ENCODE results near the gene NAP1L4. TPM values are rescaled to one million over a fixed set of nuclear protein-coding genes. Genes with fewer than 3 reads are reported as not detected.

Gene NAP1L4
- total RNA-seq, 1 donor from 2014 or later = 263 TPM

DNA sequence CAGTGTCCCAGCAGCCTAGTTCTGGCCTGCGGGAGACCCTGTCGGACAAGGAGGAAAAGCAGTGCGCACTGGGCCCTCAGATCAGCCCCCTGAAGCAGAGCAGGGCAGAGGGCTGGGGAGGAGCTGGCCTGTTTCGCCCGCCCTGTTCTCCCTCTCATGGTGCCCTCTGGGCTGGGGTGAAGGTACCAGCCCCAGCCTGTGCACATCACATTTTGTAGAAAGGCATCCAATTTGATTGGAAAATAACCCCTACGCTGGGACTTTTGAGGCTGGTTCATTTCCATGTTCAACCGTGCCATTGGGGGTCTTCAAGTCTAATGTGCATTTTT, 832 bp upstream of the NAP1L4 start:
- DNase-seq = no peak
- Mint-ChIP-seq H3K27me3 (no peaks in the 10 kb centered on the region), H3K27ac (peak overlapping the region; percentile 99), H3K9me3 (no peaks in the 10 kb centered on the region), H3K4me1 (peaks cover 27% of the 10 kb centered on the region), H3K4me3 (peak overlapping the region; percentile 98), H3K36me3 (ENCODE audit: low read depth) (peaks cover 27% of the 10 kb centered on the region)
- intact Hi-C loops (cut with micrococcal nuclease) = loop anchor here (1.0 to 5.0 kb wide), 4 partner anchors 21 to 101 kb away; partner anchors contain the start of gene CARS1

DNA sequence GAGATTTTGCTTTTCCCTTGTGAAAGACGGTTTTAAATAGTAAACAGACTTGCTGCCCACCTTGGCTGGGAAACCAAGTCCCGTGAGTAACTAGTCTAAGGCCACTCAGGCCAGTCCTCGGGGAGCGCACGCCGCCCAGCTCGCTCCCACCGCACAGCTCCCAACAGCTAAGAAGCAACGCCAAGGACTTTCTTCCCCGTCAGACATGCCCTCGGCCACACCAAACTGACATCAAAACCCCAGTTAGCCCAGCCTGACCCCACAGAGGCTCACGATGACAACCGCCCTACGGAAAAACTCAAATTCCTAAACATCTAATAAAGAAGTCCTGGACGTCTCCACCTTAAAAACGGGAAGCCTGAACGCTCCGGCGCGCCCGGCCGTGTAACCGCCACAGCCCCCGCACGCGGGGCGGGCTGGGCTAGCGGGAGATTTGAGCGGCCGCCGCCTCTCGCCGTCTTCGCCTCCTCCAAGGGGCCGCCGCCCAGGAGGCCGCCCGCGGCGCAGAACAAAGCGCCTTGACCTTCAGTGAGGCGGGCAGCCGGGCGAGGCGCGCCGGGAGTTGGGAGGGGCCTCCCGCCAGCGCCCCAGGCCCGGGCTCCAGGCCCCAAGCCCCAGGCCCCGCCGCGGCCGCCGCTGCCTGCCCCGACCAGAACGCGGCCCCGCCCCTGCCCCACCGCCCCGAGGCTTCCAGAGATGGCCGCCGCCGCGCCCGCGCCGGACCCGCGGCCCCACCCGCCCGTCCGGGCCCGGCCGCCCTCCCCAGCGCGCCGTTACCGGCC, 486 bp downstream of the NAP1L4 start:
- intact Hi-C loops (cut with micrococcal nuclease) = loop anchor here (1.0 to 5.0 kb wide), 4 partner anchors 23 to 99 kb away; partner anchors contain the start of gene CARS1
- peaks cover 33% of the 10 kb centered on the region for H3K4me1 Mint-ChIP-seq

DNA sequence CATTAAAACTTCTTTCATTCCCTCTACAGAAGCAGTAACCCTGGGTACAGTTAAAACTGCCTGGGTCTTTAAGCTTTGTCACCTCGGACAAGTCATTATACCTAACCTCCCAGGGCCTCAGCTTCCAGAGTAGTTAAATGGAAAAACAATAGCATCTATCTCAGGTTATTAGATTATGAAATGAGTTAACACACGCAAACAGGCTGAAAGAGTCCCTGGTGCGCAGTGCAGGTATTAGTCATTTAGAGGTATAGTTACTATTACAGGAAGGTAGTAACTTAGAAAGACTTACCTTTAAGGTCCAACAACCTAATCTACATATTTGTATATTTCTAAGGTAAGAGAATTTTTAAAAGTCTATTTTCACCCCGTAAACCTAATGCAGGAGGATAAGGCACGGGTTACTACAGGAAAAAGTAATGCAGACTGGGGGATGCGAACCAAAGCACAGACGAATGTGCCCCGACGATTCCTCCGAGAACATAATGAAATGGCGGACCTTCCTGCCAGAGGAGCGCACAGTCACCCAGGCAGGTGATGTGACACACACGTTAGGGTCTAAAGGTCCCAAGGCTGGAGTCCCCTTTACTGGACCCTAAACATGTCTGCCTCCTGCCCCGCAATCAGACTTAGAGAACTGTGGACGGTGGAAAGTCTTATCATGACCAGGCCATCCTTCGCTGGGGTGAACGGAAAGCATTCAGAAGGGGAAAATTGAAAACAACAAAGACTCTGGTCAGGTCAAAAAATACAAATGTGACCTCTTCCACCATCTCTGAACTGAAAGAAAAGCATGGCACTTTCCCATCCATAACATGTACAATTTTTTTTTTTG, 1.3 kb downstream of the NAP1L4 start:
- DNase-seq = peak; percentile 81
- peaks cover 33% of the 10 kb centered on the region for H3K4me1 Mint-ChIP-seq
- no peaks in the 10 kb centered on the region for H3K27me3 Mint-ChIP-seq
- peaks cover 36% of the 10 kb centered on the region for H3K36me3 Mint-ChIP-seq (ENCODE audit: low read depth)
- intact Hi-C loops (cut with micrococcal nuclease) = loop anchor here (5.0 kb wide), 1 partner anchor 99 kb away; no protein-coding TSS in a partner anchor
- peak overlapping the region; percentile 97 for H3K27ac Mint-ChIP-seq
- peak overlapping the region; percentile 90 for H3K4me3 Mint-ChIP-seq
- no peaks in the 10 kb centered on the region for H3K9me3 Mint-ChIP-seq

More for the DNA sequence above, 486 bp downstream of the NAP1L4 start:
- no peaks in the 10 kb centered on the region for H3K9me3 Mint-ChIP-seq
- peaks cover 36% of the 10 kb centered on the region for H3K36me3 Mint-ChIP-seq (ENCODE audit: low read depth)
- peak overlapping the region; percentile 99 for H3K27ac Mint-ChIP-seq
- no peak for DNase-seq
- H3K4me3 Mint-ChIP-seq = peak overlapping the region; percentile 98
- H3K27me3 Mint-ChIP-seq = no peaks in the 10 kb centered on the region

DNA sequence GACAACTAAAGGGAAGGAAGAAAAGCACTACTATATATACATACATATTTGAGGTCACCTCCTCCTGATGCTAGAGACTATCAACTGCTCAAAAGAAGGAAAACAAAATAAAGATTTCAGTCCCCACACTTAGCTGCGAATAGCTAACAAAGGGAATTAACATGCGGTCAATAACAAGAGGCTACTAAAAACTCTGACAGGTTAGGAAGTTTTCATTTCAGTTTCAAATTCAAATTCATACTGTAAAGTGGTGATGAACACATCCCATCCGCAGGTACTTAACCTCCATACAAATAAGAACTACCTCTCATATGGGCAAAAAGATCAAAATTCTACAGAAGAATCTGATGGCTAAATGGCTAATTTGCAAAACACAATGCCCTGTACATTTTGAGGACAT, 2.6 kb downstream of the NAP1L4 start:
- H3K36me3 Mint-ChIP-seq (ENCODE audit: low read depth) = peaks cover 38% of the 10 kb centered on the region
- H3K4me3 Mint-ChIP-seq = peak overlapping the region; percentile 90
- peaks cover 39% of the 10 kb centered on the region for H3K4me1 Mint-ChIP-seq
- no peak for DNase-seq
- intact Hi-C loops (cut with micrococcal nuclease) = loop anchor here (2.0 to 5.0 kb wide), 2 partner anchors 15 to 42 kb away; no protein-coding TSS in a partner anchor
- H3K27ac Mint-ChIP-seq = peak overlapping the region; percentile 97
- no peaks in the 10 kb centered on the region for H3K27me3 Mint-ChIP-seq
- H3K9me3 Mint-ChIP-seq = no peaks in the 10 kb centered on the region

DNA sequence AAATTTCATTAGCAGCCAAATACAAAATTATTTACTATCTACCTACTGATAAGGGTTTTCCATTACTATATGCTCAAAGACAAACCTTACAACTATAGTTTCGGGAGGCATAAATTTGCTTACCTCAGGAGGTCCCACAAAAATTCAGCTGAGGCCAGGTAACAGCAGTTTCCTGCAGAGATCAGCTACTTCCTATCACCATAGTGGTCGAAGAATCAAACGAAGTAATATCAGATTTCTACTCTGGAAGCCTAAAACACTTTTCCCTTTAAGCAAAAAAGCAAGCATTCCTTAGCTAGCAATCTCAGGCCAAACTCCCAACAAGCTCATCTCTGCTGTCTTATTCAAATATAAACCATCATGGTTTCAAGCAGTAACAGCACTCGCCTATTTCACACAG, 3.1 kb downstream of the NAP1L4 start:
- Mint-ChIP-seq H3K36me3 (ENCODE audit: low read depth) (peaks cover 41% of the 10 kb centered on the region), H3K27me3 (no peaks in the 10 kb centered on the region), H3K9me3 (no peaks in the 10 kb centered on the region), H3K4me3 (peak overlapping the region; percentile 90), H3K4me1 (peaks cover 42% of the 10 kb centered on the region), H3K27ac (peak overlapping the region; percentile 97)
- no peak for DNase-seq
- intact Hi-C loops (cut with micrococcal nuclease) = loop anchor here (2.0 to 5.0 kb wide), 2 partner anchors 14 to 42 kb away; no protein-coding TSS in a partner anchor

DNA sequence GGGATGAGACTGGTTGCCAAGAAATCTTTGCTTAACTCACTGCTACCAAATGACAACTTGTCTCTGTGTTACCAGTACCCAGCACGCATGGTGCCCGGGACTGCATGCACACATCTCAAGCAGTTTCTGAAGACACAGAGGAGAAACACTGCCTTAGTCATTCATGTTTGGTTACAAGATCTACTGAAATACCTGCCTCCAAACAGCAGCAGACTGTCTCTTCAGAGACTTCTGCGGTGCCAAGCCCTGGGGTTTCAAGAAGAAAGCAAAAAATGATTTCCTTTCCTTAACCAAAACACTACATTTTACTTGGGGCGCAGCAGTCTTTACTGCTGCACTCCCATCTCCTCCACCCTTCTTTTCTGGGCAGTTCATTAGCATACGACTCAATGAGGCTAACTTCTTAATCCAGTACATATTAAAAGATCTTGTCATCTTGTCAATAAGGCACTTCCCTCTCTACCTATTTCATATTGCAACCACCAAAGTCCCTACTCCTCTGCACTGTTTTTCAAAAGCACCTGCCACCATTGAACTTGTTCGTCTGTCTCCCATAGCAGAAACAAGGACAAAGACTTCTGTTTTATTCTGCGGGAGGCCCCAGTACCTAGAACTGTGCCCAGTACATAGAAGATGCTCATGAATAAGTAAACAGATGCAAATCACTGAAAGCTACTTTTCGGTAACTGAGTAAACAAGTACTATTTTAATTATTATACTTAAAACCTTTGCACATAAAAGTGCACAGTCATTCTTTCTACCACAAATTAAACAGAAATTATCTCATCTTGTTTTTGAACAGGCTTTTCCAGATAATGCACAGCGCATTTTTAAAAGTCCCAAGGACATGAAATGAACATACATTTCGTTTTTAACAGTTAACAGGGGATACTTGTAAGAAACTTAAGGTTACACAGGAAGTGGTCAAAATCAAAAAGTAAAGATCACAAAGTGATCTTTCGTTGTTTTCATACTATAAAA, 4.0 kb downstream of the NAP1L4 start:
- H3K27me3 Mint-ChIP-seq = no peaks in the 10 kb centered on the region
- no peaks in the 10 kb centered on the region for H3K9me3 Mint-ChIP-seq
- peak overlapping the region; percentile 90 for H3K4me3 Mint-ChIP-seq
- DNase-seq = peak; percentile 77
- peaks cover 47% of the 10 kb centered on the region for H3K4me1 Mint-ChIP-seq
- peak overlapping the region; percentile 97 for H3K27ac Mint-ChIP-seq
- peaks cover 44% of the 10 kb centered on the region for H3K36me3 Mint-ChIP-seq (ENCODE audit: low read depth)
- intact Hi-C loops (cut with micrococcal nuclease) = loop anchor here (2.0 to 5.0 kb wide), 2 partner anchors 13 to 41 kb away; no protein-coding TSS in a partner anchor

DNA sequence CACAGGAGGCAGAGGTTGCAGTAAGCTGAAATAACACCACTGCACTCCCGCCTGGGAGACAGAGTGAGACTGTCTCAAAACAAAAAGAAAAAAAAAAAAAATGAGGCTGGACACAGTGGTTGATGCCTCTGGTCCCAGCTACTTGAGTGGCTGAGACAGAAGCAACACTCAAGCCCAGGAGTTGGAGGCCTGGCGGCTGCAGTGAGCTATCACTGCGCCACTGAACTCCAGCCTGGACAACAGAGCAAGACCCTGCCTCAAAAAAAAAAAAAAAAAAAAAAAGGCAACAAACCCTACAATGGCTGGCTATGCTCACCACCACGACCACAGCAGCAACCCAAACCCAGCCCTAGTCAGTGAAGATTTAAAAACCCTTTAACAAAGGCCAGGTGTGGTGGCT, 8.2 kb downstream of the NAP1L4 start:
- no peak for DNase-seq
- H3K27ac Mint-ChIP-seq = peak overlapping the region; percentile 62
- H3K36me3 Mint-ChIP-seq (ENCODE audit: low read depth) = peaks cover 31% of the 10 kb centered on the region
- intact Hi-C loops (cut with micrococcal nuclease) = no loop called here
- no peaks in the 10 kb centered on the region for H3K9me3 Mint-ChIP-seq
- peak overlapping the region; percentile 15 for H3K4me3 Mint-ChIP-seq
- H3K4me1 Mint-ChIP-seq = peaks cover 38% of the 10 kb centered on the region
- no peaks in the 10 kb centered on the region for H3K27me3 Mint-ChIP-seq

DNA sequence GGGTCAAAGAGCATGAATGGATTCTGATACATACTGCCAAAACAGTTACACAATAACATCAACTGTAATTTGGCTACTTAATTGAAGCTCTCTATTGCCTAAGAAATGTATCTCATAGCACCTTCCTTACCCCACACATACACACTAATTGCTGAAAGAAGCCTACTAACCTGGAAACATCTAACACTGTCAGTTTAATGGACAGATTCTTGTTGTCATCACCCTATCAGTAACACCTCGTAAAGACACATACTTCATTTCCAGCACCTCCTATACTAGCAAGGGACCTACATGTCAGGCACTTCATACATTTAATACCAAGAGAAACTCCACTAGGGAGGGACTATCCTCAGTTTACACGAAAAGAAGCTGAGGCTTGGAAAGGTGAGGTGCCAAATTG, 9.9 kb downstream of the NAP1L4 start:
- Mint-ChIP-seq H3K9me3 (no peaks in the 10 kb centered on the region), H3K27me3 (no peaks in the 10 kb centered on the region), H3K4me3 (no peak overlapping the region), H3K4me1 (peaks cover 34% of the 10 kb centered on the region), H3K36me3 (ENCODE audit: low read depth) (peaks cover 36% of the 10 kb centered on the region), H3K27ac (no peak overlapping the region)
- DNase-seq = no peak
- intact Hi-C loops (cut with micrococcal nuclease) = no loop called here

DNA sequence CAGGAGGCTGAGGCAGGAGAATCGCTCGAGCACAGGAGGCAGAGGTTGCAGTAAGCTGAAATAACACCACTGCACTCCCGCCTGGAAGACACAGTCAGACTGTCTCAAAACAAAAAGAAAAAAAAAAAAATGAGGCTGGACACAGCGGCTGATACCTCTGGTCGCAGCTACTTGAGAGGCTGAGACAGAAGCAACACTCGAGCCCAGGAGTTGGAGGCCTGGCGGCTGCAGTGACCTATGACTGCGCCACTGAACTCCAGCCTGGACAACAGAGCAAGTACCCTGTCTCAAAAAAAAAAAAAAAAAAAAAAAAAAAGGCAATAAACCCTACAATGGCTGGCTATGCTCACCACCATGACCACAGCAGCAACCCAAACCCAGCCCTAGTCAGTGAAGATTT, 11.0 kb downstream of the NAP1L4 start:
- DNase-seq = no peak
- Mint-ChIP-seq H3K9me3 (no peaks in the 10 kb centered on the region), H3K36me3 (ENCODE audit: low read depth) (peaks cover 40% of the 10 kb centered on the region), H3K27me3 (no peaks in the 10 kb centered on the region), H3K4me3 (no peak overlapping the region), H3K27ac (no peak overlapping the region), H3K4me1 (peaks cover 37% of the 10 kb centered on the region)
- intact Hi-C loops (cut with micrococcal nuclease) = no loop called here

DNA sequence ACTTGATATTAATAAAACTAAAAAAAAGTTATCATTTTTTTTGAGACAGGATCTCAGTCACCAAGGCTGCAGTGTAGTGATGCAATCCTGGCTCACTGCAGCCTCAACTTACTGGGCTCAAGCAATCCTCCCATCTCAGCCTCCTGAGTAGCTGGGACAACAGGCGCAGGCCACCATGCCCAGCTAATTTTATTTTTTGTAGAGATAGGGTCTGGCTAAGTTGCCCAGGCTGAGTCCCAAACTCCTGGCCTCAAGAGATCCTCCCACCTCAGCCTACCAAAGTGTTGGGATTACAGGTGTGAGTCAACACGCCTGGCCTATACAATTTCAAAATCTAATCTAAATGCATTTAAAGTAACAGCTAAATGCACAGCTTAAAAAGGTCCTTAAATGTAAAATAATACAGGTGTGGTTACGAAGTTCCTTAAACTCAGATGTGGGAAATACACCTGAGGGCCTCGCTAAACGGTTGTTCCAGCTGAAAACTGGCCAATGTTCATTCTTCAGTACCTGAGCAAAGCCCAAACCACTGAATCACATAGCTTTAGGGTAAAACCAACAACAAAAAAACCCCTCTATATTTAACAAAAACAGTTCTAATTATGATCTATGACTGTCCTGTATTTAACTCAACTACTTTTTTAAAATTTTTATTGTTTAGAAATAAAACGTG, 11.8 kb downstream of the NAP1L4 start:
- intact Hi-C loops (cut with micrococcal nuclease) = no loop called here
- Mint-ChIP-seq H3K27me3 (no peaks in the 10 kb centered on the region), H3K27ac (no peak overlapping the region), H3K36me3 (ENCODE audit: low read depth) (peaks cover 40% of the 10 kb centered on the region), H3K4me1 (peaks cover 41% of the 10 kb centered on the region), H3K4me3 (no peak overlapping the region), H3K9me3 (no peaks in the 10 kb centered on the region)
- DNase-seq = no peak

DNA sequence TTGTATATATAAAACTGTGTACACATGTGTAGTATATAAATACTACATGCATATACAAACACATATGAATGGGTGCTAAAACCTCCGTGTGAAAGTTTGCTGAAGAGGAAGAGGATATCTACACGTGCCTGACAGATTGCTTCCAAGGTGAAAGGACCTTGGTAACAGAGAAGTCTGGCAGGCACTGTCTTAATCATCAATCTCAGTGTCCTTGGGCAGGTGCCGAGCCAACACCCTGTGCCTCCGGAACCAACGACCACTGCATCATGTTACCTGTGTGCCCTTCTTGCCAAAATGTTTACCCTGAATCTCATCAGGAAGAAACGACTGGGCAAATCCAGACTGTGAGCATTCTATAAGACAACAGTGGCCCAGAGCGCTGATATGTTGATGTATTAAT, 15.0 kb downstream of the NAP1L4 start:
- intact Hi-C loops (cut with micrococcal nuclease) = loop anchor here (5.0 kb wide), 1 partner anchor 45 kb away; no protein-coding TSS in a partner anchor
- Mint-ChIP-seq H3K36me3 (ENCODE audit: low read depth) (peaks cover 55% of the 10 kb centered on the region), H3K9me3 (no peaks in the 10 kb centered on the region), H3K4me1 (peaks cover 29% of the 10 kb centered on the region), H3K27me3 (no peaks in the 10 kb centered on the region), H3K27ac (peak overlapping the region; percentile 29), H3K4me3 (no peak overlapping the region)
- DNase-seq = no peak

DNA sequence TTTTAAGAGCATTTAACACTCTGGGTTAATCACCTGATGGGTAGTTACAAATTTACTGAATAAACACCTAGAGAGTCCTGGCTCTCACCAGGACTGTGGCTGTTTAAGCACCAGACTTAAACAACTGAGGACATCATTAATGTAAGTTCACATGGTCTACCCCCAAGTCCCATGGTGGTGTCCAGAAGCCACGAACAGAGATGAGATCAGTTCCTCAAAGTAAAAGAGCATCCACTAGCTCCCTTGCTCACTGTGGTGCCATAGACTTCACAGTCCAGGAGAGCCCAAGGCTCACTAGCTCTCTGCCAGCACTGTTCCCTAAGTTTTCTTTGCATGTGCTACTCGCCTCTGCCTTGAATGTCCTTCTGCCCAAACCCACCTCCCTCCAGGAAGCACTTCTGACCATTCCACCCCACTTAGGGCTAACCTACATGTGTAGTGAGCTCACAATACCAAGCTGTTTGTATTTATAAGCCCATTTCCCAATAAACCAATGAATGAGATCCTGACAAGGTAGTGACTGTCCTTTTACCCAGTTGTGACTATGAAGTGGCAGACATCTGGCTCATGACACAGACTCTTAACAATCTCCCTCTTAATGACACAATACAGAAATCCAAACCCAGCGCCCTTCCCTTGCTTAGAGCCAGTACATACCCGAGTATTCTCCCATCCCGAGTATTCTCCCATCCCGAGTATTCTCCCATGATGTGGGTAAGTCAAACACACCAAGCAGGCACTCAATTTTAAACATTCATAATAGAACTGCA, 15.7 kb downstream of the NAP1L4 start:
- Mint-ChIP-seq H3K4me3 (no peak overlapping the region), H3K4me1 (peaks cover 24% of the 10 kb centered on the region), H3K27me3 (no peaks in the 10 kb centered on the region), H3K36me3 (ENCODE audit: low read depth) (peaks cover 55% of the 10 kb centered on the region), H3K27ac (peak overlapping the region; percentile 65), H3K9me3 (no peaks in the 10 kb centered on the region)
- intact Hi-C loops (cut with micrococcal nuclease) = loop anchor here (5.0 kb wide), 1 partner anchor 44 kb away; no protein-coding TSS in a partner anchor
- DNase-seq = no peak
